GM12872 (cell line): ENCODE data around the gene PHYHIPL.

Experiments used
- CTCF ChIP-seq: IDR thresholded peaks from 3 replicates; pipeline ENCODE4 v1.5.1; 2011; ENCODE audit warnings: low read depth, mild to moderate bottlenecking, low read length, moderate library complexity; ENCODE audit not compliant: insufficient read depth

The PHYHIPL gene

GRCh38 chr10:59285073-59285472 is 108.6 kb downstream of the PHYHIPL start:
- no peak for TF ChIP-seq CTCF

GRCh38 chr10:59285848-59286247 is 109.4 kb downstream of the PHYHIPL start:
- TF ChIP-seq CTCF: no peak

GRCh38 chr10:59287587-59288255 is 111.3 kb downstream of the PHYHIPL start:
- TF ChIP-seq CTCF: no peak

GRCh38 chr10:59289853-59290252 is 113.4 kb downstream of the PHYHIPL start:
- no peak for TF ChIP-seq CTCF

GRCh38 chr10:59290448-59290847 is 114.0 kb downstream of the PHYHIPL start:
- TF ChIP-seq CTCF: peak; percentile 33; the same call in 2 of the 3 replicates
